ENCODE measurements around the gene FHIP2A. TPM values are rescaled to one million over a fixed set of nuclear protein-coding genes. Genes with fewer than 3 reads are reported as not detected.

Gene FHIP2A
- total RNA-seq, 1 donor from 2014 or later, result 19.6 TPM

DNA sequence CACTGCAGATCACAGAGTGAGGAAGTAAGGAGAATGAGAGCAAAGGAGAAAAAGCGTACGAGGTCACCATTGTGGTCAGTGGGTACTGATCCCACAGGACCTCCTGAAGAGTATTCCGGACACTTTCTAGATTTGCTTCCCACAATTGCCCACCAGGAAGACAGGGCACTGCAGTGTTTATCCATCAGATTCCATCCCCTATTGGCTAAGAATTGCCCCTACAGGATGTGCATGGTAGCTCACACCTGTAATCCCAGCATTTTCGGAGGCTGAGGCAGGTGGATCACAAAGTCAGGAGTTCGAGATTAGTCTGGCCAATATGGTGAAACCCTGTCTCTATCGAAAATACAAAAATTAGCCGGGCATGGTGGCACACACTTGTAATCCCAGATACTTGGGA lies 5.3 kb upstream of the FHIP2A start:
- H3K27me3 ChIP-seq, result no peaks in the 10 kb centered on the region
- no peak overlapping the region for H3K4me3 ChIP-seq
- DNase-seq (ENCODE audit: low spot score in 2 of 2), result no peak
- TF ChIP-seq, protein P1, sequence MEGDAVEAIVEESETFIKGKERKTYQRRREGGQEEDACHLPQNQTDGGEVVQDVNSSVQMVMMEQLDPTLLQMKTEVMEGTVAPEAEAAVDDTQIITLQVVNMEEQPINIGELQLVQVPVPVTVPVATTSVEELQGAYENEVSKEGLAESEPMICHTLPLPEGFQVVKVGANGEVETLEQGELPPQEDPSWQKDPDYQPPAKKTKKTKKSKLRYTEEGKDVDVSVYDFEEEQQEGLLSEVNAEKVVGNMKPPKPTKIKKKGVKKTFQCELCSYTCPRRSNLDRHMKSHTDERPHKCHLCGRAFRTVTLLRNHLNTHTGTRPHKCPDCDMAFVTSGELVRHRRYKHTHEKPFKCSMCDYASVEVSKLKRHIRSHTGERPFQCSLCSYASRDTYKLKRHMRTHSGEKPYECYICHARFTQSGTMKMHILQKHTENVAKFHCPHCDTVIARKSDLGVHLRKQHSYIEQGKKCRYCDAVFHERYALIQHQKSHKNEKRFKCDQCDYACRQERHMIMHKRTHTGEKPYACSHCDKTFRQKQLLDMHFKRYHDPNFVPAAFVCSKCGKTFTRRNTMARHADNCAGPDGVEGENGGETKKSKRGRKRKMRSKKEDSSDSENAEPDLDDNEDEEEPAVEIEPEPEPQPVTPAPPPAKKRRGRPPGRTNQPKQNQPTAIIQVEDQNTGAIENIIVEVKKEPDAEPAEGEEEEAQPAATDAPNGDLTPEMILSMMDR (IDR thresholded peaks at IDR 0.05), result no peak
- no peak overlapping the region for H3K27ac ChIP-seq
- intact Hi-C loops (cut with DNase I), result no loop called here
- no peaks in the 10 kb centered on the region for H3K36me3 ChIP-seq
- no peaks in the 10 kb centered on the region for H3K9me3 ChIP-seq
- no peaks in the 10 kb centered on the region for H3K4me1 ChIP-seq

DNA sequence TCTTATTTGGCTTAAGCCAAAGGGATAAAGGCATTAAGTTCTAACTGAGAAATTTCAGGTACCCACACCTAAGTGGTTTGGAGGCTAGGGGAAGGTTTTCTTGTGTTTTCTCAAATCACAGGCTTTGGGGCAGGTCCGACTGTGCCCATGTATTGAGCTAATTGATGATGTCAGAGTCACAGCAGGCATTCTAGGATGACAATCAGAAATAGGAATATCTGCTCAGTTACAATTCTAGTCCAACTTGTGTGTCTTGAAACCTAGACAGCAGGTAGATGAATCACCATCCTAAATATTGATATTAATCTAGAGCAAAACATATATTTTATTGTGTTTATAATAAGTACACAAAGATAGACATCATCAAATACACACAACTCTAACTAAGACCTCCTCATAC lies 2.3 kb upstream of the FHIP2A start:
- Histone ChIP-seq H3K27me3 (no peaks in the 10 kb centered on the region), H3K27ac (no peak overlapping the region), H3K4me1 (peaks cover 0 to 6% of the 10 kb centered on the region in 2 donors), H3K9me3 (no peaks in the 10 kb centered on the region), H3K36me3 (no peaks in the 10 kb centered on the region), H3K4me3 (no peak overlapping the region)
- DNase-seq (ENCODE audit: low spot score in 2 of 2), result no peak
- TF ChIP-seq, protein P1 (IDR thresholded peaks at IDR 0.05), result no peak
- intact Hi-C loops (cut with DNase I), result no loop called here

DNA sequence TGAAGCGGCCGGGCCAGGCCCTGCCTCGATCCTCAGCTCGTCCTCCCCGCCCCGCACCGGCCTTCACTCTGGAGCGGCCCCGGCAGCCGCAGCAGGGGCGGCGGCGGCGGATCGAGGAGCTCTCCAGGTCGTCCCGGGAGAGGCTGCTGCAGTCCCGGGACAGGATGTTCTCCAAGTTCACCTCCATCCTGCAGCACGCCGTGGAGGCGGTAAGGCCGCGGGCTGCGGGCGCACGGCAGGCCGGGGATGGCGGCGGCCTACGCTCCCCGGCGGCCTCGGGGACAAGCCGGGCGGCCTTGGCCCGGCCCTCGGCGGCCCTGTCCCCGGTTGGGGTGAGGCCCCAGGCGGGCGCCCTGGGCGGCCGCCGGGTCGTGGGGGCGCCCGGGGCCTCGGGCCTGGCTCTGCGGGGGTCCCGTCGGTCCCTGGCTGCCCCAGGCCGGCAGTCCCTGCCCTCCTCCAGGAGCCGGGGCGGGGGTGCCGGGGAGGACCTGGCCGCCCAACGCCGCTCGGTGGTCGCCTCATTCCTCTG lies 399 bp downstream of the FHIP2A start:
- TF ChIP-seq, protein P1 (IDR thresholded peaks at IDR 0.05), result peak in 1 of 3 experiments; percentile 2
- intact Hi-C loops (cut with DNase I), result loop anchor here (5.0 kb wide), 4 partner anchors 55 to 270 kb away; partner anchors contain the start of genes ATRNL1 and TRUB1
- Histone ChIP-seq H3K4me1 (peaks cover 3 to 21% of the 10 kb centered on the region in 2 donors), H3K9me3 (no peaks in the 10 kb centered on the region), H3K27ac (peak overlapping the region; percentile 94 to 100), H3K27me3 (no peaks in the 10 kb centered on the region), H3K4me3 (peak overlapping the region; percentile 99), H3K36me3 (no peaks in the 10 kb centered on the region)
- DNase-seq (ENCODE audit: low spot score in 2 of 2), result no peak

DNA sequence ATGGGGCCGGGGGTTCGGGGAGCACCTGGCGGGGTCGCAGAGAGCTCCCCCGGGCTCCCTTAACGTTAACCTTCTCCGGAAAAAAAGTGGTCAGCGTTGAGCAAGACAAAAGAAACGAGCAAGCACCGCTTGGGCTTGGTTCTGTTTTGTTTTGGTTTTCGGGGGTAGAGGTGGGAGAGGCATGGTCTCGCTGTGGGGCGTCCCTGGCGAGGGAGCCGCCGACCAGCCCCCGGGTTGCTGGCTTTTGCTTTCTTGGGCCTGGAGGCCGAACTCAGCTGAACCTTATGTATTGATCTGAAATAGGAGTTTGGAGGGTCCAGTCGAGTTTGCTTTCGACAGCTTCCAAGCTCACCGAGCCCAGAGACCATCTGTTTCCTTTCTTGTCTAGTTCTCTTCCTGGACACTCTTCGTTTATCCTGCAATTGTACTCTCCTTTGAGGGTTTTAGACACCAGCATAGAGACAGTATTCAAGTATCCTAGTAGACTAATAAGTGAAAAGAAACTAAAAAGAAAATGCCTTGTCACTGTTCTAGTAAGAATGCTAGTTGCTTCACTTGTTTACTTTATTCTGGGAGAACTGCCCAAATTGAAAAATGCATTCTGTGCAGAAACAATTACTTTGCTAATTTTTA lies 980 bp downstream of the FHIP2A start:
- Histone ChIP-seq H3K36me3 (no peaks in the 10 kb centered on the region), H3K27me3 (no peaks in the 10 kb centered on the region), H3K4me3 (peak overlapping the region; percentile 99), H3K4me1 (peaks cover 3 to 22% of the 10 kb centered on the region in 2 donors), H3K27ac (peak overlapping the region; percentile 94 to 100), H3K9me3 (no peaks in the 10 kb centered on the region)
- intact Hi-C loops (cut with DNase I), result loop anchor here (5.0 kb wide), 4 partner anchors 55 to 270 kb away; partner anchors contain the start of genes ATRNL1 and TRUB1
- TF ChIP-seq, protein P1 (IDR thresholded peaks at IDR 0.05), result no peak
- no peak for DNase-seq (ENCODE audit: low spot score in 2 of 2)

DNA sequence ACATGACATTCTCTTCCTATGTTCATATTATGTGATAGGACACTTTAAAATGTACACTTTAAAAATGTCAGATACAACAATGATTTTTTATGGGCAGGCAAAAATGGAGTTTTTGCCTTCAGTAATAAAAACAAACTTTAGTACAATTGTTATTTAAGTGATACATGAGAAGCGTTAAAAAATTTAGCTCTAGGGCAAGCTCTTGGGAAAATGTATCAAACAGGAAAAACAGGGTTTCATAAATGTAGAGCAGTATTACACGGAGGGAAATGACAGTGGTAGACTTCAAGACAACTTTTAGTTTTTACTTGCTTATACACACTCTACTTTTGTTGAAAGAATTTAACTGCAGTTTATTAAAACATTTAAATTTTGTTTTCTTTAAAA lies 1.5 kb downstream of the FHIP2A start:
- intact Hi-C loops (cut with DNase I), result loop anchor here (5.0 kb wide), 4 partner anchors 56 to 269 kb away; partner anchors contain the start of genes ATRNL1 and TRUB1
- peak overlapping the region; percentile 94 to 100 for H3K27ac ChIP-seq
- TF ChIP-seq, protein P1 (IDR thresholded peaks at IDR 0.05), result no peak
- no peaks in the 10 kb centered on the region for H3K27me3 ChIP-seq
- no peaks in the 10 kb centered on the region for H3K9me3 ChIP-seq
- DNase-seq (ENCODE audit: low spot score in 2 of 2), result no peak
- H3K36me3 ChIP-seq, result no peaks in the 10 kb centered on the region
- H3K4me3 ChIP-seq, result peak overlapping the region; percentile 99
- H3K4me1 ChIP-seq, result peaks cover 3 to 22% of the 10 kb centered on the region in 2 donors
